Heart right ventricle (tissue), 16 donors: ENCODE measurements around the gene CYP2C18. TPM values are rescaled to one million over a fixed set of nuclear protein-coding genes. Genes with fewer than 3 reads are reported as not detected.

Experiments used
- ATAC-seq, 8 donors: fragments of 200-7000 bp; cut with Tn5 transposase; one replicate each; pipeline ENCODE4 v1.9.1; 2020; ENCODE audit warnings: mild to moderate bottlenecking in 8 of 8, moderate library complexity in 8 of 8, moderate number of reproducible peaks in 1 of 8
- DNase-seq, 2 donors: peaks; one replicate each; pipeline ENCODE4 v3.0.0-alpha.2; 2020
- H3K27ac ChIP-seq, 10 donors: fragments of 200-600 bp; sonication (generic) in 2 of 10; one replicate each; pipeline versions ENCODE4 v1.5.0 to v1.8.0; 2020 to 2022; ENCODE audit warnings: mild to moderate bottlenecking in 3 of 10
- H3K27me3 ChIP-seq, 7 donors: fragments of 200-600 bp; one replicate each; pipeline ENCODE4 v1.8.0; 2021 to 2022; ENCODE audit warnings: mild to moderate bottlenecking in 2 of 7
- H3K36me3 ChIP-seq, 9 donors: fragments of 200-600 bp; sonication (generic) in 1 of 9; one replicate each; pipeline versions ENCODE4 v1.5.0 to v1.8.0; 2020 to 2022; ENCODE audit warnings: mild to moderate bottlenecking in 2 of 9
- H3K4me1 ChIP-seq, 9 donors: fragments of 200-600 bp; sonication (generic) in 1 of 9; one replicate each; pipeline versions ENCODE4 v1.5.0 to v1.8.0; 2020 to 2022; ENCODE audit warnings: mild to moderate bottlenecking in 4 of 9
- H3K4me3 ChIP-seq, 10 donors: fragments of 200-600 bp; sonication (generic) in 2 of 10; one replicate each; pipeline versions ENCODE4 v1.5.0 to v1.8.0; 2020 to 2022; ENCODE audit warnings: mild to moderate bottlenecking in 7 of 10, moderate library complexity in 2 of 10
- H3K9me3 ChIP-seq, 11 donors: fragments of 200-600 bp in 10 of 11; sonication (generic) in 2 of 11; one replicate each; pipeline versions ENCODE4 v1.5.0 to v1.8.0; 2013 to 2022; ENCODE audit warnings: mild to moderate bottlenecking in 2 of 11, control low read depth in 1 of 11, moderate library complexity in 1 of 11
- WGBS, 2 donors: extraction: QIAGEN DNeasy Blood & Tissue Kit; methylation state at CpG; one replicate each; pipeline ENCODE4 v1.1.7; 2013; ENCODE audit warnings: inconsistent platforms in 1 of 2; 5-methylcytosine and 5-hydroxymethylcytosine counted together
- intact Hi-C, 10 donors: fragments of 100-400 bp; cut with DNase I; formaldehyde crosslinking; loops; one replicate each; pipeline versions ENCODE4 v1.11.1 to v1.14.2; 2022
- polyA plus RNA-seq, 2 donors: library from polyadenylated mRNA; stranded (reverse); fragments of 200-250 nt; gene quantifications; one replicate each; pipeline ENCODE4 v1.2.3, GENCODE V29; 2013
- total RNA-seq, 10 donors: library from RNA; stranded (reverse); fragmentation: NEBNext Ultra II Directional in 3 of 10; extraction: Animal tissue kit (Norgen Biotek cat#: 25700) in 3 of 10; gene quantifications; one replicate each; pipeline versions ENCODE4 v1.2.1 to v1.2.4, GENCODE V29; 2021 to 2023
- TF ChIP-seq, protein P1 (sequence below), 9 donors: fragments of 200-600 bp; sonication (generic) in 2 of 9; IDR thresholded peaks; one replicate each; pipeline versions ENCODE4 v1.5.0 to v1.8.0; 2021 to 2022; ENCODE audit warnings: antibody characterized with exemption in 9 of 9, mild to moderate bottlenecking in 5 of 9, moderate library complexity in 1 of 9
- donor health status: Arrhythmogenic right ventricular cardiomyopathy.
- donor health status: ischemic (EF 13 %, LVEDD 7.1; RV severe dilation, severe dysfunction).
- donor health status: healthy with polysubstance abuse.
- donor health status: DM: no; HTN: yes; CAD: no.
- donor health status: DM: no; HTN: no; CAD: no.
- donor health status: ischemic (EF 25% LVEDD 6.9; RV normal size, moderate dysfunction).
- donor health status: ischemic (EF 25% LVEDD 5.7; RV mildly dilated, moderate dysfunction).
- donor health status: healthy.
- donor health status: DM: yes; HTN: yes; CAD: no.
- donor health status: Ischemic cardiomyopathy.
- donor health status: ischemic (EF 35%, LVEDD 5.7; RV mildly dilated, moderate dysfunction).
- donor health status: nonischemic (EF 11% LVEDD 7.7; RV severe dilation, severe dysfunction).
- donor health status: DM: yes; HTN: yes; CAD: no.
- donor health status: PGD.
- donor health status: ischemic (EF 29% LVEDD 5.4; RV normal size, mild dysfunction).
- donor health status: nonischemic (EF 23%, LVEDD 6.1; RV moderate dilation, normal function).

Gene CYP2C18
- total and polyA plus RNA-seq, 12 donors, result not detected

DNA sequence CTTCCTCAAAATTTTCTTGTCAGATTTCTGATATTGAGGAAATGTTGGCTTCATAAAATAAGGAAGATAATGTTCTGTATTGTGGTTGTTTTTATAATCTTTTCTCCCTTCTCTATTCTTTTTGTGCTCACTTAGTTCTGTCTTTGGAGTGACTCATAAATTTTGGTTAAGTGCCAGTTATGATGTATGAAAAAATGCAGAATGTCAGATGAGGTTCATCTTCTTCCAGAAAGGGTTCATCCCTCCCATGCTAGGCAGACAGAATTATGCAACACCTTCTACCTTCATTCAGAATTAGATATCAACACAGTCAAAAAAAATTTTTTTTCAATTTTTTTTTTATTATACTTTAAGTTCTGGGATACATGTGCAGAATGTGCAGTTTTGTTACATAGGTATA is 42.3 kb downstream of the CYP2C18 start:
- intact Hi-C loops, result no loop called here
- no peak overlapping the region for H3K27ac ChIP-seq
- no peaks in the 10 kb centered on the region for H3K36me3 ChIP-seq
- H3K27me3 ChIP-seq, result no peaks in the 10 kb centered on the region
- no peaks in the 10 kb centered on the region for H3K9me3 ChIP-seq
- ATAC-seq (no peak), DNase-seq (no peak)
- no peak overlapping the region for H3K4me3 ChIP-seq
- no peaks in the 10 kb centered on the region for H3K4me1 ChIP-seq
- TF ChIP-seq, protein P1, sequence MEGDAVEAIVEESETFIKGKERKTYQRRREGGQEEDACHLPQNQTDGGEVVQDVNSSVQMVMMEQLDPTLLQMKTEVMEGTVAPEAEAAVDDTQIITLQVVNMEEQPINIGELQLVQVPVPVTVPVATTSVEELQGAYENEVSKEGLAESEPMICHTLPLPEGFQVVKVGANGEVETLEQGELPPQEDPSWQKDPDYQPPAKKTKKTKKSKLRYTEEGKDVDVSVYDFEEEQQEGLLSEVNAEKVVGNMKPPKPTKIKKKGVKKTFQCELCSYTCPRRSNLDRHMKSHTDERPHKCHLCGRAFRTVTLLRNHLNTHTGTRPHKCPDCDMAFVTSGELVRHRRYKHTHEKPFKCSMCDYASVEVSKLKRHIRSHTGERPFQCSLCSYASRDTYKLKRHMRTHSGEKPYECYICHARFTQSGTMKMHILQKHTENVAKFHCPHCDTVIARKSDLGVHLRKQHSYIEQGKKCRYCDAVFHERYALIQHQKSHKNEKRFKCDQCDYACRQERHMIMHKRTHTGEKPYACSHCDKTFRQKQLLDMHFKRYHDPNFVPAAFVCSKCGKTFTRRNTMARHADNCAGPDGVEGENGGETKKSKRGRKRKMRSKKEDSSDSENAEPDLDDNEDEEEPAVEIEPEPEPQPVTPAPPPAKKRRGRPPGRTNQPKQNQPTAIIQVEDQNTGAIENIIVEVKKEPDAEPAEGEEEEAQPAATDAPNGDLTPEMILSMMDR (IDR thresholded peaks at IDR 0.05), result no peak

DNA sequence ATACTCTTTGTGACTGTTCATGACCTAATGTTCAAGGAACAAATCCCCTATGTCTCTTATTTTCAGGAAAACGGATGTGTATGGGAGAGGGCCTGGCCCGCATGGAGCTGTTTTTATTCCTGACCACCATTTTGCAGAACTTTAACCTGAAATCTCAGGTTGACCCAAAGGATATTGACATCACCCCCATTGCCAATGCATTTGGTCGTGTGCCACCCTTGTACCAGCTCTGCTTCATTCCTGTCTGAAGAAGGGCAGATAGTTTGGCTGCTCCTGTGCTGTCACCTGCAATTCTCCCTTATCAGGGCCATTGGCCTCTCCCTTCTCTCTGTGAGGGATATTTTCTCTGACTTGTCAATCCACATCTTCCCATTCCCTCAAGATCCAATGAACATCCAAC is 51.7 kb downstream of the CYP2C18 start:
- intact Hi-C loops, result no loop called here
- Histone ChIP-seq H3K27me3 (no peaks in the 10 kb centered on the region), H3K9me3 (peaks cover 0 to 24% (median 5%) of the 10 kb centered on the region in 11 donors), H3K27ac (no peak overlapping the region), H3K4me3 (no peak overlapping the region), H3K36me3 (no peaks in the 10 kb centered on the region), H3K4me1 (no peaks in the 10 kb centered on the region)
- TF ChIP-seq, protein P1 (IDR thresholded peaks at IDR 0.05), result no peak
- ATAC-seq (no peak), DNase-seq (no peak)
- WGBS, 2 donors, result 62% methylated on average over 3 of the region's 3 CpGs

DNA sequence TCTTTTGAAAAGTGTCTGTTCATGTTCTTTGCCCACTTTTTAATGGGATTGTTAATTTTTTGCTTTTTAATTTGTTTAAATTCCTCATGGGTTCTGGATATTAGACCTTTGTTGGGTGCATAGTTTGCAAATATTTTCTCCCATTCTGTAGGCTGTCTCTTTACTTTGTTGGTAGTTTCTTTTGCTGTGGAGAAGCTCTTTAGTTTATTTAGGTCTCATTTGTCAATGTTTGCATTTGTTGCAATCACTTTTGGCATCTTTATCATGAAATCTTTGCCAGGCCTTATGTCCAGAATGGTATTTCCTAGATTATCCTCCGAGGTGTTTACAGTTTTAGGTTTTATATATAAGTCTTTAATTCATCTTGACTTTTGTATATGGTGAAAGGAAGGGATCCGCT is 55.1 kb downstream of the CYP2C18 start:
- Histone ChIP-seq H3K4me3 (no peak overlapping the region), H3K9me3 (peaks cover 0 to 57% (median 11%) of the 10 kb centered on the region in 11 donors), H3K27me3 (no peaks in the 10 kb centered on the region), H3K27ac (no peak overlapping the region), H3K36me3 (no peaks in the 10 kb centered on the region), H3K4me1 (no peaks in the 10 kb centered on the region)
- DNase-seq (no peak), ATAC-seq (no peak)
- TF ChIP-seq, protein P1 (IDR thresholded peaks at IDR 0.05), result no peak
- intact Hi-C loops, result no loop called here
- 45 to 62% methylated on average over 2 of the region's 2 CpGs for WGBS, 2 donors

DNA sequence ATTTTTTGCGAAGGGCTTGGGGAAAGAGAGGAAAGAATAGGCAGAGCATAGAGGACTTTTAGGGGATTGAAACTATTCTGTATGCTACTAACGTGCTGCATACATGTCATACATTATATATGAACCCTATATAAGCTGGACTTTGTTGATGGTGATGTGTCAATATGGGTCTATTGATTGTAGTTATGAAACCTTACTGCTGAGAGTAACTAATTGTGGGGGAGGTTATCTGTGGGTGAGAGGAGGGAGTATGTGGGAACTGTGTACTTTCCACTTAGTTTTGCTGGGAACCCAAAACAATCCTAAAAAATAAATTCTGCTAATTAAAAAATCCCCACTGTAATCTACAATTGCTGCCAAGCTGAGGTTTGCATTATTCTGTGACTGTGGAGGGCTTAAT is 63.6 kb downstream of the CYP2C18 start:
- intact Hi-C loops, result no loop called here
- Histone ChIP-seq H3K36me3 (no peaks in the 10 kb centered on the region), H3K4me3 (no peak overlapping the region), H3K9me3 (peaks cover 0 to 48% (median 2%) of the 10 kb centered on the region in 11 donors), H3K4me1 (no peaks in the 10 kb centered on the region), H3K27me3 (no peaks in the 10 kb centered on the region), H3K27ac (no peak overlapping the region)
- no peak for DNase-seq
- no peak for ATAC-seq
- 66 to 68% methylated on average over 2 of the region's 2 CpGs for WGBS, 2 donors
- TF ChIP-seq, protein P1 (IDR thresholded peaks at IDR 0.05), result no peak

DNA sequence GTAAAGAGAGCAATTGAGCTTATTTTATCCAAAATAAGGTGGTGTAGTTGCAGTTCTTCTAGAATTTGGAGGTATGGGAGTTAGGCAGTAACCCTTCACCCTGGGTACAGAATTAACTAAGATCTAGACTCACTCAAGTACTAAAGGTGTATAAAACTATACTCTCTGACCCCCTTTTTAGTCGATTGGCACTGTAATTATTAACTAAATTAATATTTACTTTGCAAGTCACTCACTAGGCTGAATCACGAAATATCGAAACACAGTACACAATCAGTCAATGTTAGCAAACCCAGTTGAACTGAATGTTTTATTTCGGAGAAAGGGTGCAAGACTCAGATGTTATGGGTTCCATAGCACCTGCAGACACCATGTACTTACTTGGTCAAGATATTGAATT is 64.3 kb downstream of the CYP2C18 start:
- no peak for DNase-seq
- TF ChIP-seq, protein P1 (IDR thresholded peaks at IDR 0.05), result no peak
- H3K27me3 ChIP-seq, result no peaks in the 10 kb centered on the region
- intact Hi-C loops, result no loop called here
- H3K4me1 ChIP-seq, result no peaks in the 10 kb centered on the region
- H3K36me3 ChIP-seq, result no peaks in the 10 kb centered on the region
- no peak overlapping the region for H3K27ac ChIP-seq
- H3K9me3 ChIP-seq, result peaks cover 0 to 42% (median 0%) of the 10 kb centered on the region in 11 donors
- H3K4me3 ChIP-seq, result no peak overlapping the region
- ATAC-seq, result no peak
- 78 to 79% methylated on average over 4 of the region's 4 CpGs for WGBS, 2 donors
